Loucy (cell line): ENCODE measurements around the gene RNF152.

Experiments
- EZH2phosphoT487 ChIP-seq: fragments of 200-600 bp; IDR thresholded peaks from 2 replicates; pipeline ENCODE4 v1.6.1; 2018; ENCODE audit warnings: antibody characterized with exemption, mild to moderate bottlenecking, moderate library complexity, borderline replicate concordance
- TF ChIP-seq, protein P1 (sequence below): fragments of 200-600 bp; sonication (generic); conservative IDR thresholded peaks from 2 replicates; pipeline ENCODE4 v1.5.1; 2014; ENCODE audit warnings: mild to moderate bottlenecking, antibody characterized with exemption, low read length

DNA sequence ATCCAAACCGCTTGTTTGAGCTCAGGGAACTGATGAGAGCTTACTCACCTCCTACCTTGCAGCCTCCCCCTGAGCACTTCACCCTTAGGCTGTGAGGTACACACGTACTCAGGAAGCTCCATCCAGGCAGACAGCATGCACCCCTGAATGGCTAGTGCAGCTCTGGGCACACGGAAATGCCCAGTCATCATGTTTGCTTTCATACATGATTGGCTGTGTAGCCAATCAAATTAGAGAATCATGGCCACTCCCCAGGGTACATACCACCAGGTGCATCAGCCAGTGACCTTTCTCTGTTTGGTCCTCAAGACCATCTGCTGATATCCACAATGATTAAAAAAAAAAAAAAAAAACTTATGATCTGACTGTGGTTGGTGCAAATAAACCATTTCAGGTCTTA is 42.1 kb downstream of the RNF152 start:
- TF ChIP-seq, protein P1, sequence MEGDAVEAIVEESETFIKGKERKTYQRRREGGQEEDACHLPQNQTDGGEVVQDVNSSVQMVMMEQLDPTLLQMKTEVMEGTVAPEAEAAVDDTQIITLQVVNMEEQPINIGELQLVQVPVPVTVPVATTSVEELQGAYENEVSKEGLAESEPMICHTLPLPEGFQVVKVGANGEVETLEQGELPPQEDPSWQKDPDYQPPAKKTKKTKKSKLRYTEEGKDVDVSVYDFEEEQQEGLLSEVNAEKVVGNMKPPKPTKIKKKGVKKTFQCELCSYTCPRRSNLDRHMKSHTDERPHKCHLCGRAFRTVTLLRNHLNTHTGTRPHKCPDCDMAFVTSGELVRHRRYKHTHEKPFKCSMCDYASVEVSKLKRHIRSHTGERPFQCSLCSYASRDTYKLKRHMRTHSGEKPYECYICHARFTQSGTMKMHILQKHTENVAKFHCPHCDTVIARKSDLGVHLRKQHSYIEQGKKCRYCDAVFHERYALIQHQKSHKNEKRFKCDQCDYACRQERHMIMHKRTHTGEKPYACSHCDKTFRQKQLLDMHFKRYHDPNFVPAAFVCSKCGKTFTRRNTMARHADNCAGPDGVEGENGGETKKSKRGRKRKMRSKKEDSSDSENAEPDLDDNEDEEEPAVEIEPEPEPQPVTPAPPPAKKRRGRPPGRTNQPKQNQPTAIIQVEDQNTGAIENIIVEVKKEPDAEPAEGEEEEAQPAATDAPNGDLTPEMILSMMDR = no peak
- no peak for TF ChIP-seq EZH2phosphoT487
